Hepatocyte (in vitro differentiated cells): ENCODE results near the gene YPEL1. TPM values are rescaled to one million over a fixed set of nuclear protein-coding genes. Genes with fewer than 3 reads are reported as not detected.

Experiments used
- DNase-seq: peaks from one replicate; pipeline ENCODE4 v3.0.0-alpha.2; 2016; ENCODE audit warnings: low spot score
- H2AFZ ChIP-seq: fragments of 200-600 bp; sonication (generic); 2 replicates; pipeline ENCODE4 v1.6.0; 2016; ENCODE audit warnings: antibody characterized with exemption, mild to moderate bottlenecking
- H3K27ac ChIP-seq: fragments of 200-600 bp; sonication (generic); 2 replicates; pipeline ENCODE4 v1.5.1; 2016; ENCODE audit warnings: mild to moderate bottlenecking
- H3K27me3 ChIP-seq: fragments of 200-600 bp; sonication (generic); 2 replicates; pipeline ENCODE4 v1.6.1; 2016
- H3K36me3 ChIP-seq: fragments of 200-600 bp; sonication (generic); replicated peaks from 2 replicates; pipeline ENCODE4 v1.5.1; 2016; ENCODE audit warnings: low read depth; ENCODE audit not compliant: insufficient read depth
- H3K4me1 ChIP-seq: fragments of 200-600 bp; sonication (generic); 2 replicates; pipeline ENCODE4 v1.5.1; 2016; ENCODE audit warnings: mild to moderate bottlenecking, moderate library complexity; ENCODE audit not compliant: insufficient read depth
- H3K4me2 ChIP-seq: fragments of 200-600 bp; sonication (generic); 2 replicates; pipeline ENCODE4 v1.6.0; 2016
- H3K4me3 ChIP-seq: fragments of 200-600 bp; sonication (generic); 2 replicates; pipeline ENCODE4 v1.5.1; 2016; ENCODE audit warnings: mild to moderate bottlenecking
- H3K79me2 ChIP-seq: fragments of 200-600 bp; sonication (generic); 2 replicates; pipeline ENCODE4 v1.6.0; 2017; ENCODE audit warnings: mild to moderate bottlenecking
- H3K9me2 ChIP-seq: fragments of 200-600 bp; sonication (generic); replicated peaks from 2 replicates; pipeline ENCODE4 v1.6.0; 2017; ENCODE audit warnings: mild to moderate bottlenecking; ENCODE audit not compliant: insufficient read depth
- H3K9me3 ChIP-seq: fragments of 200-600 bp; sonication (generic); 2 replicates; pipeline ENCODE4 v1.5.1; 2016; ENCODE audit warnings: low read depth, mild to moderate bottlenecking
- H4K20me1 ChIP-seq: fragments of 200-600 bp; sonication (generic); 2 replicates; pipeline ENCODE4 v1.6.0; 2016; ENCODE audit warnings: mild to moderate bottlenecking; ENCODE audit not compliant: insufficient read depth, poor library complexity, severe bottlenecking
- CTCF ChIP-seq: fragments of 200-600 bp; sonication (generic); IDR thresholded peaks from 2 replicates; pipeline ENCODE4 v1.5.1; 2016; ENCODE audit warnings: antibody characterized with exemption, mild to moderate bottlenecking; ENCODE audit not compliant: poor library complexity
- EZH2 ChIP-seq: fragments of 200-600 bp; sonication (generic); IDR thresholded peaks from 2 replicates; pipeline ENCODE4 v1.6.1; 2016; ENCODE audit warnings: antibody characterized with exemption, mild to moderate bottlenecking, borderline replicate concordance
- EZH2phosphoT487 ChIP-seq: fragments of 200-600 bp; sonication (generic); IDR thresholded peaks from one replicate; pipeline ENCODE4 v1.6.1; 2018; ENCODE audit warnings: antibody characterized with exemption, mild to moderate bottlenecking, low read depth, moderate library complexity; ENCODE audit not compliant: unreplicated experiment, severe bottlenecking
- WGBS: methylation state at CpG from one replicate; pipeline ENCODE4 v1.1.6; 2016; ENCODE audit warnings: low lambda C conversion rate; ENCODE audit errors: missing lambda C conversion rate; 5-methylcytosine and 5-hydroxymethylcytosine counted together
- polyA plus RNA-seq: library from polyadenylated mRNA; unstranded; fragments of >200 nt; fragmentation: Nextera tagmentation; extraction: Ambion mirVana; gene quantifications from 2 replicates; pipeline ENCODE4 v1.2.1, GENCODE V29; 2016
- total RNA-seq: library from RNA; depleted of rRNA; stranded (reverse); fragments of >200 nt; gene quantifications from 2 replicates; pipeline ENCODE4 v1.2.3, GENCODE V29; 2014

The YPEL1 gene
- total and polyA plus RNA-seq, 2 experiments from 2014 or later = 2.0 to 3.1 TPM

- Histone ChIP-seq H3K79me2 (no peaks in the 10 kb centered on the region), H3K36me3 (no peaks in the 10 kb centered on the region), H3K27me3 (no peaks in the 10 kb centered on the region), H3K9me2 (no peaks in the 10 kb centered on the region), H3K4me1 (peaks cover 4% of the 10 kb centered on the region), H3K4me2 (no peak overlapping the region), H4K20me1 (no peaks in the 10 kb centered on the region), H3K4me3 (no peak overlapping the region), H3K27ac (no peak overlapping the region), H3K9me3 (no peaks in the 10 kb centered on the region), H2AFZ (no peak overlapping the region)
- TF ChIP-seq CTCF = no peak
- TF ChIP-seq EZH2 = no peak
- no peak for TF ChIP-seq EZH2phosphoT487
- 87% methylated on average over 7 of the region's 7 CpGs for WGBS
- no peak for DNase-seq
Observed at GRCh38 chr22:21659864-21660525, 75.6 kb downstream of the YPEL1 start.

GRCh38 chr22:21657360-21658032 lies 78.1 kb downstream of the YPEL1 start:
- peak; percentile 87 for DNase-seq
- Histone ChIP-seq H3K36me3 (no peaks in the 10 kb centered on the region), H3K4me3 (peak overlapping the region; percentile 62), H3K9me3 (no peaks in the 10 kb centered on the region), H3K4me2 (peak overlapping the region; percentile 94), H3K79me2 (no peaks in the 10 kb centered on the region), H3K4me1 (peaks cover 9% of the 10 kb centered on the region), H2AFZ (peak overlapping the region; percentile 83), H3K9me2 (no peaks in the 10 kb centered on the region), H4K20me1 (no peaks in the 10 kb centered on the region), H3K27ac (peak overlapping the region; percentile 46), H3K27me3 (no peaks in the 10 kb centered on the region)
- WGBS = under 1% methylated on average over 68 of the region's 79 CpGs
- TF ChIP-seq EZH2 = no peak
- TF ChIP-seq CTCF = no peak

GRCh38 chr22:21657020-21657359 lies 78.6 kb downstream of the YPEL1 start:
- H3K27ac ChIP-seq = no peak overlapping the region

More at GRCh38 chr22:21657020-21657359, 78.6 kb downstream of the YPEL1 start:
- DNase-seq = no peak
- Histone ChIP-seq H4K20me1 (no peaks in the 10 kb centered on the region), H3K27me3 (no peaks in the 10 kb centered on the region), H3K9me2 (no peaks in the 10 kb centered on the region), H3K9me3 (no peaks in the 10 kb centered on the region), H3K79me2 (no peaks in the 10 kb centered on the region), H2AFZ (peak overlapping the region; percentile 83), H3K4me2 (peak overlapping the region; percentile 94), H3K36me3 (no peaks in the 10 kb centered on the region), H3K4me3 (peak overlapping the region; percentile 62), H3K4me1 (peaks cover 10% of the 10 kb centered on the region)
- TF ChIP-seq CTCF = no peak
- TF ChIP-seq EZH2 = no peak
- no peak for TF ChIP-seq EZH2phosphoT487
- 46% methylated on average over 15 of the region's 17 CpGs for WGBS
